H1 (cell line): ENCODE results near the gene CNPY3. TPM values are rescaled to one million over a fixed set of nuclear protein-coding genes. Genes with fewer than 3 reads are reported as not detected.

Experiments used
- FOSL1 ChIP-seq: IDR thresholded peaks from 2 replicates; pipeline ENCODE4 v1.6.1; 2011; ENCODE audit warnings: mild to moderate bottlenecking, low read depth, low read length, moderate library complexity; ENCODE audit not compliant: insufficient read depth
- GABPA ChIP-seq: IDR thresholded peaks from 2 replicates; pipeline ENCODE4 v1.6.1; 2011; ENCODE audit warnings: mild to moderate bottlenecking, low read length, moderate library complexity, borderline replicate concordance; ENCODE audit not compliant: insufficient read depth
- GTF2F1 ChIP-seq: IDR thresholded peaks from 2 replicates; pipeline ENCODE4 v1.6.1; 2012; ENCODE audit warnings: low read depth, low read length, improper control_type of control experiment, borderline replicate concordance
- HDAC6 ChIP-seq: IDR thresholded peaks from one replicate; pipeline ENCODE4 v1.7.1; 2012; ENCODE audit warnings: low read depth, mild to moderate bottlenecking, inconsistent platforms, low read length, moderate library complexity
- KDM5A ChIP-seq: fragments of 200-600 bp; IDR thresholded peaks from 2 replicates; pipeline ENCODE4 v1.7.1; 2012; ENCODE audit warnings: mild to moderate bottlenecking, low read length, inconsistent platforms, mixed read lengths
- MAX ChIP-seq: IDR thresholded peaks from 2 replicates; pipeline ENCODE4 v1.6.1; 2012; ENCODE audit warnings: inconsistent platforms
- NRF1 ChIP-seq: IDR thresholded peaks from 2 replicates; pipeline ENCODE4 v1.6.1; 2011; ENCODE audit warnings: mild to moderate bottlenecking, low read depth, low read length, improper control_type of control experiment
- PHF8 ChIP-seq: fragments of 200-600 bp; sonication (generic); conservative IDR thresholded peaks from 2 replicates; pipeline ENCODE4 v1.7.1; 2012; ENCODE audit warnings: low read depth, mild to moderate bottlenecking, inconsistent platforms, low read length, moderate library complexity
- RBBP5 ChIP-seq: IDR thresholded peaks from 2 replicates; pipeline ENCODE4 v1.7.1; 2012; ENCODE audit warnings: low read depth, mild to moderate bottlenecking, inconsistent platforms, low read length, moderate library complexity, borderline replicate concordance
- TAF1 ChIP-seq: IDR thresholded peaks from 2 replicates; pipeline ENCODE4 v1.6.1; 2011; ENCODE audit warnings: mild to moderate bottlenecking, low read depth, low read length
- TAF7 ChIP-seq: optimal IDR thresholded peaks from 2 replicates; pipeline ENCODE3; 2011; ENCODE audit warnings: low read depth, mild to moderate bottlenecking, inconsistent platforms, low read length, moderate library complexity, borderline replicate concordance
- ZNF274 ChIP-seq: IDR thresholded peaks from 2 replicates; pipeline ENCODE4 v1.7.0; 2012; ENCODE audit warnings: low read length, borderline replicate concordance; ENCODE audit errors: extremely low read depth
- polyA plus RNA-seq, 7 experiments: library from polyadenylated mRNA; depleted of rRNA in 3 of 7; stranded (reverse) in 5 of 7; unstranded in 2 of 7; fragments of >200 nt in 5 of 7; fragments of 200-250 nt in 2 of 7; gene quantifications; 1 replicate in 5 of 7; 2 replicates in 1 of 7; 4 replicates in 1 of 7; pipeline versions ENCODE4 v1.2.1 to v1.2.3, GENCODE V29; 2011 to 2013; ENCODE audit warnings: missing spikeins in 2 of 7, mixed read lengths in 2 of 7
- total RNA-seq: library from RNA; stranded (reverse); fragmentation: NEBNext Ultra II Directional; extraction: Animal tissue kit (Norgen Biotek cat#: 25700); gene quantifications from 2 replicates; pipeline ENCODE4 v1.2.1, GENCODE V29; 2021
- TF ChIP-seq, protein P1 (sequence below): IDR thresholded peaks from 2 replicates; pipeline ENCODE4 v1.6.1; 2012; ENCODE audit warnings: inconsistent platforms

CNPY3 gene
- total and polyA plus RNA-seq, 2 of the 8 experiments (the other 6 are each of a cell fraction or from before 2014, with no cell fraction given), result 49.6 to 64.5 TPM

GRCh38 chr6:42960243-42961019 lies 31.2 kb downstream of the CNPY3 start, which contains the start of gene GNMT (continued):
- no peak for TF ChIP-seq HDAC6
- no peak; the same call in 1 of the 2 replicates for TF ChIP-seq GABPA
- TF ChIP-seq RBBP5, result peak; percentile 75
- TF ChIP-seq TAF1, result no peak; the same call in 1 of the 2 replicates
- TF ChIP-seq KDM5A, result no peak
- TF ChIP-seq PHF8, result peak; percentile 14; the same call in 1 of the 2 replicates
- 0 out of 2 replicates have a peak, but pooled peaks have one; percentile 16 for TF ChIP-seq MAX
- TF ChIP-seq, protein P1, sequence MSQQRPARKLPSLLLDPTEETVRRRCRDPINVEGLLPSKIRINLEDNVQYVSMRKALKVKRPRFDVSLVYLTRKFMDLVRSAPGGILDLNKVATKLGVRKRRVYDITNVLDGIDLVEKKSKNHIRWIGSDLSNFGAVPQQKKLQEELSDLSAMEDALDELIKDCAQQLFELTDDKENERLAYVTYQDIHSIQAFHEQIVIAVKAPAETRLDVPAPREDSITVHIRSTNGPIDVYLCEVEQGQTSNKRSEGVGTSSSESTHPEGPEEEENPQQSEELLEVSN, result peak; percentile 17; the same call in 1 of the 2 replicates
- TF ChIP-seq FOSL1, result no peak
- peak; percentile 56 for TF ChIP-seq TAF7
- no peak for TF ChIP-seq ZNF274
- no peak for TF ChIP-seq NRF1
- no peak for TF ChIP-seq GTF2F1
